Liver (tissue), 3 donors: ENCODE data around the gene UBE2N.

Experiments used
- CTCF ChIP-seq: fragments of 150-350 bp; IDR thresholded peaks from 2 replicates; pipeline ENCODE4 v1.5.1; 2017; ENCODE audit warnings: improper control_type of control experiment, low read depth, low read length; ENCODE audit not compliant: missing input control
- EGR1 ChIP-seq, 2 donors: IDR thresholded peaks; 2 replicates each; pipeline ENCODE4 v1.6.1; 2016 to 2018; ENCODE audit warnings: antibody characterized with exemption in 2 of 2, low read depth in 2 of 2
- HNF4G ChIP-seq: IDR thresholded peaks from 2 replicates; pipeline ENCODE4 v1.6.1; 2016; ENCODE audit warnings: antibody characterized with exemption
- MAX ChIP-seq: IDR thresholded peaks from 2 replicates; pipeline ENCODE4 v1.6.1; 2016; ENCODE audit warnings: antibody characterized with exemption
- NR2F2 ChIP-seq: IDR thresholded peaks from 2 replicates; pipeline ENCODE4 v1.6.1; 2016; ENCODE audit warnings: antibody characterized with exemption
- SP1 ChIP-seq: IDR thresholded peaks from 2 replicates; pipeline ENCODE4 v1.6.1; 2018; ENCODE audit warnings: antibody characterized with exemption, mild to moderate bottlenecking
- TAF1 ChIP-seq: conservative IDR thresholded peaks from 2 replicates; pipeline ENCODE4 v1.6.1; 2016; ENCODE audit warnings: antibody characterized with exemption, mild to moderate bottlenecking
- donor health status: healthy.
- donor health status: healthy.

- TF ChIP-seq SP1, result no peak
- TF ChIP-seq TAF1, result no peak
- TF ChIP-seq CTCF, result no peak
- TF ChIP-seq MAX, result no peak
- TF ChIP-seq NR2F2, result no peak
- TF ChIP-seq HNF4G, result no peak
- TF ChIP-seq EGR1 (IDR thresholded peaks at IDR 0.05; ENCODE audit: low read depth in 2 of 2), result no peak
Observed at GRCh38 chr12:93425736-93426411, 15.9 kb downstream of the UBE2N start.
